Activated T-helper 17 cell treated with anti-CD3 and anti-CD28 coated beads, Interleukin-2, amount 50 U/mL, for 72 hours (primary cell): Measurements from ENCODE around the gene TBX20. TPM values are rescaled to one million over a fixed set of nuclear protein-coding genes. Genes with fewer than 3 reads are reported as not detected.
A peak's percentile ranks its signal among the peaks of the same experiment; 100 is the strongest.

Experiments
- ATAC-seq: fragments of 150-1000 bp; cut with Tn5 transposase; replicated peaks from 2 replicates; pipeline ENCODE4 v1.10.0; 2021; ENCODE audit warnings: mild to moderate bottlenecking, moderate library complexity
- H3K27ac Mint-ChIP-seq: one replicate; pipeline ENCODE4 v1.8.0; 2022; ENCODE audit warnings: mixed read lengths
- H3K27me3 Mint-ChIP-seq: one replicate; pipeline ENCODE4 v1.8.0; 2022; ENCODE audit warnings: mixed read lengths
- H3K36me3 Mint-ChIP-seq: one replicate; pipeline ENCODE4 v1.8.0; 2022; ENCODE audit warnings: low read depth, mild to moderate bottlenecking, mixed read lengths
- H3K4me1 Mint-ChIP-seq: one replicate; pipeline ENCODE4 v1.8.0; 2022; ENCODE audit warnings: mixed read lengths
- H3K4me3 Mint-ChIP-seq: one replicate; pipeline ENCODE4 v1.8.0; 2022; ENCODE audit warnings: mild to moderate bottlenecking, mixed read lengths
- H3K9me3 Mint-ChIP-seq: one replicate; pipeline ENCODE4 v1.8.0; 2022; ENCODE audit warnings: mixed read lengths
- total RNA-seq, 2 donors: library from RNA; stranded (reverse); gene quantifications; one replicate each; pipeline ENCODE4 v1.2.3, GENCODE V29; 2022

TBX20 gene, protein sequence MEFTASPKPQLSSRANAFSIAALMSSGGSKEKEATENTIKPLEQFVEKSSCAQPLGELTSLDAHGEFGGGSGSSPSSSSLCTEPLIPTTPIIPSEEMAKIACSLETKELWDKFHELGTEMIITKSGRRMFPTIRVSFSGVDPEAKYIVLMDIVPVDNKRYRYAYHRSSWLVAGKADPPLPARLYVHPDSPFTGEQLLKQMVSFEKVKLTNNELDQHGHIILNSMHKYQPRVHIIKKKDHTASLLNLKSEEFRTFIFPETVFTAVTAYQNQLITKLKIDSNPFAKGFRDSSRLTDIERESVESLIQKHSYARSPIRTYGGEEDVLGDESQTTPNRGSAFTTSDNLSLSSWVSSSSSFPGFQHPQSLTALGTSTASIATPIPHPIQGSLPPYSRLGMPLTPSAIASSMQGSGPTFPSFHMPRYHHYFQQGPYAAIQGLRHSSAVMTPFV
- total RNA-seq = under 1 TPM in 1 of 2 donors, not detected in 1; 0.30 TPM

DNA sequence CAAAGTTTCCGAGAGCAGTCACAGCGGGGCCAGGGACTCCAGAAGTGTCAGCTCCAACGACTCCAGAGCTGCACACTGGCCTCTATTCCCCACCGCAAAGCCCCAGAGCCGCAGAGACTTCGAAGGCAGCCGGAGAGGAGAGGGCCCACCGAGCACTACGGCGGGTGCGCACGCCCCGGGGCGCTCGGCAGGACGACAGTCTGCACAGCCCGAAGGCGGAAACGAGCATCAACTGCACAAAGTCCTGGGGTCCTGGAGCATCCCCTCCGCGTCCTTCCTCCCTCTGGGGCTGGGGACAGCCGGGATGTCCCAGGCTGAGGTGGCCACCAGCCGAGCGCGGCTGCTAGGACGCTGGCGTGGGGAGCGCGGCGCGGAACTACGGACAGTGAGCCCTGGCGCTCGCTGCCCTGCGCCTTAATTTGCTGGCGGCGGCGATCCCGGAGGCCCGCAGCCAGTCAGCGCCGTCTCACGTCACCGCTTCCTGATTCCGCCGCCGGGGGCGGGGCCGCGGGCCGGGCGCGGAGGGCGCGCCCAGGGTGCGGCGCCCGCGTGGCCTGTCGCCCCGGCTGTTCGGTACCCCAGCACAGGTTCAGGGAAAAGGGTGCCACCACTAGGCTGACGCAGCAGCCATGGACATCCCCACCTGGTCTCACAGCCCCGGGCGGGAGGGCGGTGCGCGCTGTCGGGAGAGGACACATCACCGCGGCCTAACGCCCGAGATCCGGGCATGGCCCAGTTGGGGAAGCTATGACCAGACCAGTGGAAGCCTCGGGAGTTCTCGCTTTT lies at the start of gene TBX20:
TSS of gene TBX20 (minus strand) at position 391 of the 786 bp plus-strand sequence. CDS start 480 bp downstream, outside the sequence.
- peaks cover 70% of the 10 kb centered on the region for H3K27me3 Mint-ChIP-seq
- no peak within 1 kb of the TSS for H3K27ac Mint-ChIP-seq
- H3K4me3 Mint-ChIP-seq = peak within 1 kb of the TSS; percentile 53
- H3K9me3 Mint-ChIP-seq = no peaks in the 10 kb centered on the region
- H3K36me3 Mint-ChIP-seq = peaks cover 5% of the 10 kb centered on the region
- no peaks in the 10 kb centered on the region for H3K4me1 Mint-ChIP-seq
- ATAC-seq = peak; percentile 66

DNA sequence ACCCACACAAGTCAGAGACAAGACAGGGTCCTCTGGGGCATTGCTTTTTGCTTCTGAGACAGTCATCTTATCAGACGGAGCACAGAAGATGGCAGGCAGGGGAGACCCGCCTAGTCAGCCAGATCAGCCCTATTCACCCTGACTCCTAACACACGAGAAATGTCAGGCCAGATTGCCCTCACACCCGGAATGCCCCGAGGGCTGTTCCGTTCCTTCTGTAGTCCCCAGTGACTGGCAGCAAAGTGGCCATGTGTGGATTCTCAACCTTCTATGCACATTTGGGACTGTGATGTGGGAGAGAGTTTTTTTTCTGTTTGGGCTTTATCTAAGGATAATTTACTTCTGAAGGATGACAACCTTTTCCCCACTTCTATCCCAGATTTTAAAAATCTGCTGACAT lies 35.5 kb upstream of the TBX20 start:
- peaks cover 3% of the 10 kb centered on the region for H3K9me3 Mint-ChIP-seq
- H3K4me3 Mint-ChIP-seq = no peak overlapping the region
- H3K27me3 Mint-ChIP-seq = peaks cover 24% of the 10 kb centered on the region
- H3K36me3 Mint-ChIP-seq = no peaks in the 10 kb centered on the region
- no peaks in the 10 kb centered on the region for H3K4me1 Mint-ChIP-seq
- ATAC-seq = no peak
- H3K27ac Mint-ChIP-seq = no peak overlapping the region

DNA sequence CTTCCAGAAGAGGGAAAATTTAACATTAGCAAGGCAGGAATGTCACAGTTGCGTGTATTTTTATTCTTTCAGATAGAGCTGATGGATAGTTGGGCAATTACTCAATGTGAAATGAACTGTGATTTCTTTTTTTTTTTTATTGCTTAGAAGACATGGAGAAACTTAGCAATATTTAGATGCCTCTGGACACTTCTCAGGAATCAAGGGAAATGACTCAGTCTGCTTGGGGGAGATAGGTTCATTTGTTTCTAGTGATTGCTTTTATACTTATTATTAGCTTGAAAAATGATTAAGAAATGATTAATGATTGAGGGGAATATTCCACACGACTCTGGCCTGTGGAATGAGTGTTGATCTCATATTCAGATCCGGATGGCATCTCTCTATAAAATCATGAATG lies 33.1 kb upstream of the TBX20 start:
- Mint-ChIP-seq H3K4me3 (no peak overlapping the region), H3K36me3 (no peaks in the 10 kb centered on the region), H3K27ac (no peak overlapping the region), H3K9me3 (peaks cover 3% of the 10 kb centered on the region), H3K27me3 (peaks cover 30% of the 10 kb centered on the region), H3K4me1 (no peaks in the 10 kb centered on the region)
- no peak for ATAC-seq

DNA sequence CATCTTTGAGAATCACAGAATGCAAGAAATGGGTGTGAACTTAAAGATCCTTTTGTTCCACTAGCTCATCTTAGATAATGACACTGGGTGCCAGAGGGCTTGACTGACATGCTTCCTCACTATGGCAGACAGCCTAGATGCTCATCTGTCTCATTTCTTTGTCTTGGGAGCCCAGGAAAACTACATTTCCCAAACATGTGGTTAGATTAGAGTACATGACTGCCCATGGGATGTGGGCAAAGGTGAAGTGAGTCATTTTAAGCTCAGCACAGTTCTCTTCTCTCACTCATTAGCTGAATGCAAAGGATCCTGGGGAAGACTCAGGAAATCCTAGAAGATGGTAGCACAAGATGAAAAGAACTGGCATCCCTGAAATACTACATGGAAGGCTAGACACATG lies 32.5 kb upstream of the TBX20 start:
- Mint-ChIP-seq H3K36me3 (no peaks in the 10 kb centered on the region), H3K4me1 (no peaks in the 10 kb centered on the region), H3K9me3 (peaks cover 3% of the 10 kb centered on the region), H3K4me3 (no peak overlapping the region), H3K27ac (no peak overlapping the region), H3K27me3 (peaks cover 31% of the 10 kb centered on the region)
- ATAC-seq = no peak

DNA sequence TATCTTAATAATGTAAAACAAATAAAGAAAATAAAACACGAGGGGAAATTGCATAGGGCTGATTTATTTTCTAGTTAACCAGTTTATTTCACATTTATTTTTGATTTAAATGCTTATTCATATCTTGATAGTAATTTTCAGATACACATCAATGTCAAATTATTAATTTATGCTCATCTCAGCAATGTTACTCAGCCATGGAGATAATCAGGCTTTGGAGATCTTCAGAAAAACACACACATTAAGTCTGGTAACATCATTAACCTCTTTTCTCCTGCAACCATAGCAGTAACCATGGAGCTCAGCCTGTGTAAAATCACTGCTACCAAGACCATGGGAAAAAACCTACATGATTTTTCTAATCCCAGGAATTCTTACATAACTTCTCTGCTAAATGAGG lies 31.9 kb upstream of the TBX20 start:
- ATAC-seq = no peak
- peaks cover 31% of the 10 kb centered on the region for H3K27me3 Mint-ChIP-seq
- no peak overlapping the region for H3K4me3 Mint-ChIP-seq
- peaks cover 3% of the 10 kb centered on the region for H3K9me3 Mint-ChIP-seq
- no peaks in the 10 kb centered on the region for H3K4me1 Mint-ChIP-seq
- no peak overlapping the region for H3K27ac Mint-ChIP-seq
- H3K36me3 Mint-ChIP-seq = no peaks in the 10 kb centered on the region

DNA sequence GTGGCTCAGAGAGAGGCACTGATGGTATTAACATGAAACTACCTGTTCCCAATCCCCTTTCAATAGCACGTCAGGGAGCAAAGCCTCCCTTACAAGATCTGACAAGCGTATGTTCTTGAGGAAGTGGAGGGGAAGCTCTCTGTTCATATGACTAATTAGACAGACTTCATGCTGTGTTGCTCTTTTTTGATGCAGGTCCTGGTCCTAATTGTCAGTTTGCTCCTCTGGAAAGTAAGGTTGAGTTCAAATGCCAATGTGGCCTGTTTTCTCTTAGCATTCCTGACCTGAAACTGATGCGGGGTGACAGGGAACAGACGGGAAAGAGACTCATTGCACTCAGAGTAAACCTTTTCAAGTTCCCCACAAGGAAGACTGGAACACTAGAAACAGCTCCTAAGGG lies 27.0 kb upstream of the TBX20 start:
- Mint-ChIP-seq H3K27ac (no peak overlapping the region), H3K27me3 (peaks cover 32% of the 10 kb centered on the region), H3K9me3 (no peaks in the 10 kb centered on the region), H3K4me1 (no peaks in the 10 kb centered on the region), H3K4me3 (no peak overlapping the region), H3K36me3 (no peaks in the 10 kb centered on the region)
- ATAC-seq = no peak

DNA sequence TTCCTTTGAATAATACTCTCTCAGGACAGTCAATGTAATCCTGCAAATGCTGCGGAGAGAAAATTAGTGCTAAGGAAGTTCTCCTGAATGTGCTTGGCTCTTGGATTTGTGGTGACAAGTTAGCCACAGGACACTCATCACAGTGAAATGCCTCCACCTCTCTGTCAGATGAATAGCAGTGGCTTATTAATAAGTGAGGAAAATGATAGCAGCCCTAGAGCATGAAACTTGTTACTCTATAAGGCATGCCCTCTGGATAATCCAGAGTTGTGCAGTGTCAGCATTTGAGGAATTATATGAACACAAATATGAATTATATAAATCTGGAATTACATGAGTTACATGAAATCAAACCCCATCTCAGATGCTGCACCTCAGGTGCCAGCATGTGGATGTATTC lies 23.5 kb upstream of the TBX20 start:
- no peaks in the 10 kb centered on the region for H3K4me1 Mint-ChIP-seq
- H3K4me3 Mint-ChIP-seq = no peak overlapping the region
- peaks cover 32% of the 10 kb centered on the region for H3K27me3 Mint-ChIP-seq
- no peaks in the 10 kb centered on the region for H3K36me3 Mint-ChIP-seq
- no peaks in the 10 kb centered on the region for H3K9me3 Mint-ChIP-seq
- no peak overlapping the region for H3K27ac Mint-ChIP-seq
- ATAC-seq = no peak

DNA sequence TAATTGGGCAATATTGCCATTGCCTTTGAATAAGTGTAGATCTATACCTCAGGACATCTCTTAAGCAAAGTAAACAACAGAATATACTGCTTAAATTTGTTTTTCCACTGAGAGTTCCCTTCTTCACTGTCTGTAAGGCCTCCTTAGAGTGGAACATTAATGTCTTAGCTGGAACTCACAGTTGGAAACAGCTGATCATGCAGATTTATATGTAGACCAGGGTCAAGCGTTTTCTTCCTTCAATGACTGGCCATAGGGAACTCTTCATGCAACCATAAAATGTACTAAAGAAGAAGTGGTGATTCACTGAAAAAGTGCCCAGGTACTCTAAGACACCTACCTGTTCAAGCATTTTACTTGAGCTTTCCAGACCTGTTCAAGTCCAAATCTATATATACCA lies 18.3 kb upstream of the TBX20 start:
- Mint-ChIP-seq H3K27ac (no peak overlapping the region), H3K9me3 (no peaks in the 10 kb centered on the region), H3K27me3 (peaks cover 32% of the 10 kb centered on the region), H3K4me1 (no peaks in the 10 kb centered on the region), H3K4me3 (no peak overlapping the region), H3K36me3 (no peaks in the 10 kb centered on the region)
- ATAC-seq = no peak

DNA sequence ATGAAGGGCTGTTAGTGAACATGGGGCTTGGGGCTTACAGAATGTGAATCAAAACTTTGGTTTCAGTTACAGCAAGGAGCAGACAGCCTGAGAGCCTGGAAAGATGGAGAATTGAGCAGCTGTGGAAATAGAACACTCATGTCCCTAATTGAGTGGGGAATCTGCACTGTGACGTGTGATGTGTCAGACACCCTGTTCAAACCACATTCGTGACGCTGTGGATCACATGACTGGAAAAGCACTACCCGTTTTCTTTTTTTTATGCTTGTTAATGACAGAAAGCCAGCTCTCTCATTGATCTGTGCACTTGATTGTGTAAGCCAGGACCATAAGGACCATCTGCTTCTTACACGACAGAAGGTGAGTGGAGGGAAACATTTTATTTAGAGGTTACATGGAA lies 15.1 kb upstream of the TBX20 start:
- no peak for ATAC-seq
- H3K9me3 Mint-ChIP-seq = no peaks in the 10 kb centered on the region

DNA sequence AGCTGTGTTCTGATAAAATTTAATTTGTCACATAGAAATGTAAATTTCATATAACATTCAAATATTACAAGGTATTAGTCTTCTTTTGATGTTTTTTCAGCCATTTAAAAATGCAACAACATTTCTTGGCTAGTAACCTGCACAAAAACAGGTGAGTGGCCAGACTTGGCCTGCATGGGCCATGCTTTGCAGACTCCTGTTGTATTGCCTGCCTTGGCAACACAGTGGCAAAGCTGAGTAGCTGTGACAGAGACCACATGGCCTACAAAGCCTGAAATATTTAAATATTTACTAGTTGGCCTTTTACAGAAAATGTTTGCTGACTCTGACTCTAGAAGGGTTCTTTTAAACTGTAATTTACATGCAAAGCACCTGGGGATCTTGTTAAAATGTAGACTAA lies 13.5 kb upstream of the TBX20 start:
- H3K27me3 Mint-ChIP-seq = peaks cover 53% of the 10 kb centered on the region
- no peaks in the 10 kb centered on the region for H3K4me1 Mint-ChIP-seq
- H3K36me3 Mint-ChIP-seq = no peaks in the 10 kb centered on the region
- no peak overlapping the region for H3K27ac Mint-ChIP-seq
- no peak for ATAC-seq
- no peaks in the 10 kb centered on the region for H3K9me3 Mint-ChIP-seq
- H3K4me3 Mint-ChIP-seq = no peak overlapping the region

More for the DNA sequence above, 15.1 kb upstream of the TBX20 start:
- Mint-ChIP-seq H3K4me1 (no peaks in the 10 kb centered on the region), H3K36me3 (no peaks in the 10 kb centered on the region), H3K27me3 (peaks cover 49% of the 10 kb centered on the region), H3K4me3 (no peak overlapping the region), H3K27ac (no peak overlapping the region)

DNA sequence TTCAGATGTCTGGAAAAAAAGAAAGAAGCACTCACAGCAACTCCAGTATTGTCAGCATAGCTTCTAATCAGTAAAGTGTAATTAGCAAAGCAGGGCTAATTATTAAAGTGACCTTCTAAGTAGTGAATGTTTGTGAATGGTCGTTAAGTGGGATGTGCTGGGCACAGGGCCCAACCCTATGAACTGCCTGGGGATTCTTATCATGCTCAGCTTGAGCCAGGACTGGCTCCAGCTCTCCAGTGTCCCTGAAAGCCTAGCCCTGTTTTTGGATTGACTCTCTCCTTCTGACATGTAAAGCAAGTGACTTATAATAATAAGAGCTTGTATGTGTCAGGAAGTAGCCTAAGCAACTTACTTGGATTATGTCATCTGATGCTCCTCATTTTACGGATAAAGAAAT lies 9.5 kb upstream of the TBX20 start:
- Mint-ChIP-seq H3K27ac (no peak overlapping the region), H3K4me3 (no peak overlapping the region), H3K9me3 (no peaks in the 10 kb centered on the region), H3K36me3 (peaks cover 8% of the 10 kb centered on the region), H3K4me1 (no peaks in the 10 kb centered on the region), H3K27me3 (peaks cover 61% of the 10 kb centered on the region)
- ATAC-seq = no peak

DNA sequence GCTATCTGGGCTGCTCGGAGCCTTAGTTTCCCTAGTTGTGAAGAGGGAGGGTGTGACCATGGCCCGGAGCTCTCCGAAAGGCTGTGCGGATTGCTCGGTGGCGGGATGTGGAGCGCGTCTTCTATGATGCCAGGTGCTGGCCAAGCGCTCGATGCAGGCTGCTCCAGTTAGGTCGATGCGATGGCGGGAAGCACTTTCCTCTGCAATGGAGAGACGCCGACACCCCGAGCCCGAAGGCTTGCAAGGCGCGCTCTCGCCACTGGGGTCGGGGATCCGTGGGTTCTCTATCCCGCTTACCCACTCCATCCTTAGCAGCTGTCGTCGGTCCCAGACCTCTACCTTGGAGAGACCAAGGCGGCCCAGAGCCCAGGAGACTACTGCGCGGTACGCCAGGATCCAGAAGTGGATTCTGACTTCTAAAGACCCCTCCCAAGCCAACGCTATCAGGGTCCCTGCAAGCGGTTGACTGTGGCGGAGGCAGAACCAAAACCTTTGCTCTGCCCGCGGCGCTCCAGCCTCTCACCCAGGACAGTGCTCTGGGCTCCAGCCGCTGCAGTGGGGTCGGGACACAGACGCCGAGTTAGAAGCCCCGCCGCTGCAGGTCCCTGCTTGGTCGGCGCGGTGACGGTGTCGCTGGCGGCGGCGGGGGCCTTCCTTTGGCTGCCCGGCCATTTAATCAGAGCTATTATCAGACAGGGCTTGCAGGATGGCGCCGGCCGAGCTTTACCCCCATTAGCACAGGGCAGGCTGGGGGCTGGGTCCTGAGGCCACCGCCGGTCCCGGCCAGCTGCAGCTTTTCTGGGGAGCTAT lies 7.8 kb upstream of the TBX20 start:
- H3K36me3 Mint-ChIP-seq = peaks cover 8% of the 10 kb centered on the region
- no peak overlapping the region for H3K4me3 Mint-ChIP-seq
- no peaks in the 10 kb centered on the region for H3K4me1 Mint-ChIP-seq
- H3K9me3 Mint-ChIP-seq = no peaks in the 10 kb centered on the region
- H3K27me3 Mint-ChIP-seq = peaks cover 69% of the 10 kb centered on the region
- no peak overlapping the region for H3K27ac Mint-ChIP-seq
- ATAC-seq = no peak

DNA sequence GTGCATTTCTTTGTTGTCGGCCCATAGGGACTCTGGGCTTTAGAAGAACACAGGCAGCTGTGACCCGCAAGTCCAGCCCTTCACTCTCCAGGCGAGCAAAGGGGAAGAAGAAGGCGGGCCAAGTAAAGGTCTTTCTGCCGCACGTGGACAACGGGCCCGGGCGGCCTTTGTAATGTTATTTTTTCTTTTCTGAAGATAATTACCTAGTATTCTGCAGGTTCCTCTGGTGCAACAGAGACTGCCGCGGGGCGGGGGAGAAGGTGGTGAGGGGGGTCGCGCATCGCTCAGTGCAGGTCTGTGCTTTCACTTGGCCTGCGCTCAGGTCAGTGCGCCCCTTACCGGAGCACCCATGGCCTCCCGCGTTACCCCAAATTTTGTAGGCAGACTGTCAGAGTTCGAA lies 7.1 kb upstream of the TBX20 start:
- no peaks in the 10 kb centered on the region for H3K4me1 Mint-ChIP-seq
- no peak overlapping the region for H3K27ac Mint-ChIP-seq
- ATAC-seq = no peak
- peaks cover 71% of the 10 kb centered on the region for H3K27me3 Mint-ChIP-seq
- H3K36me3 Mint-ChIP-seq = peaks cover 8% of the 10 kb centered on the region
- H3K9me3 Mint-ChIP-seq = no peaks in the 10 kb centered on the region
- H3K4me3 Mint-ChIP-seq = no peak overlapping the region

DNA sequence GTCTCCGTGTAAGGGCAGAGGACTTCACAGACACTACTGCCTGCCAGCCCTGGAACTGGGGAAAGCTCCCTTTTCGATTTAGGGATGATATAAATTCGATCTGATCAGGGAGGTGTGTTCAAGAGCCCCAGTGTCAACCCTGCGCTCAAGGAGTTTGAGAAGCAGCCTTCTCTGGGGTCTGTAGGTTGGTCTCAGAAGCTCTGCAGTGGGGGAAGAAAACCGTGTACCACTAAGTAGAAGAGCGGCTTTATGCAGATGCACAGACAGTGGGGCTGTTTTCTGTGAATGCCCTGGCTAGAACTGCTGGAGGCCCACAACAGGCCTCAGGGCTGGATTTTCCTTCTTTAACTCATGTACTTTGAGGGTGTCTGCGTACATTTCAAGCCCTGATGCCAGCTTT lies 6.3 kb upstream of the TBX20 start:
- Mint-ChIP-seq H3K27ac (no peak overlapping the region), H3K4me3 (no peak overlapping the region), H3K9me3 (no peaks in the 10 kb centered on the region), H3K4me1 (no peaks in the 10 kb centered on the region), H3K36me3 (peaks cover 8% of the 10 kb centered on the region), H3K27me3 (peaks cover 71% of the 10 kb centered on the region)
- ATAC-seq = no peak
